IPS-18c (cell line): Measurements from ENCODE around the gene BAIAP3.

ENCODE experiments used
- H3K4me3 ChIP-seq: 2 replicates; pipeline ENCODE4 v1.7.0; 2013; ENCODE audit warnings: low read depth, mild to moderate bottlenecking, low read length, moderate library complexity; ENCODE audit not compliant: insufficient read depth
- H3K9me3 ChIP-seq: one replicate; pipeline ENCODE4 v1.6.1; 2013; ENCODE audit warnings: mild to moderate bottlenecking, low read length, moderate library complexity; ENCODE audit not compliant: control insufficient read depth, insufficient read depth

The BAIAP3 gene

DNA sequence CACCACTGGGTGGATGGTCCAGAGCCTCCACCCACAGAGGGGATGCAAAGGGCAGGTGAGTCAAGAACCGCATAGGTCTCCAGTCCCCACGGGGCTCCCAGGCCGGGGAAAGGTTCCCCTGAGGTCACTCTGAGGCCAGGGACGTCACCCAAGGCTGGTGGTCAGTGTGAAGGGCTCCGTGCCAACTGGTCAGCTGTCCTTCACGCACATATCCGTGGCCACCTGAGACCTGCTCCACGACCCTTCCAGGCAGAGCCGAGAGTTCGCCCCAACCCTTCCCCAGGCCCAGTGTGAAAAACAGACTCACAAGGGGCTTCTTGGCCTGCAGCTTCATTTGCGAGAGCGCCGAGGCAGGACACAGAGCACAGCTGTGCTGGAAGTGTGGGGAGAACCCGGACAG, 15.5 kb downstream of the BAIAP3 start:
- Histone ChIP-seq H3K4me3 (no peak overlapping the region), H3K9me3 (no peaks in the 10 kb centered on the region)

DNA sequence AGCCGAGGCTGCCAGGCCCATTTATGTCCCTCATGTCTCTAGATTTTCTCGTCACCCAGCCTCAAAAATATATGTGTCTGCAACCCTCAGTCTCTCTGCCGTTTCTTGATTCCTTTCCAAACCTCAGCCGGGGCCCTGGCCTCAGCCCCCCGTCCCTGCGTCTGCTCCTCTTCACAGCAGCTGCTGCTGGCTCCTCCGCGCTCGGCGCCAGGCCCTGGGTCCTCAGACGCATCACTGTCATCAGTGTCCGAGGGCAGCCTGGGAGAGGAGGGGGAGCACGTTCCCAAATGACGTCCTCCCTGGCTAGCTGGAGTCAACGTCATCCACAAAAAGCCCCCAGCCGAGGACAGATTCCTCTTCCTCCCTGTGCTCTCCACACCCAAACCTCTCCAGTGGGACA, 15.9 kb downstream of the BAIAP3 start:
- no peaks in the 10 kb centered on the region for H3K9me3 ChIP-seq
- H3K4me3 ChIP-seq: no peak overlapping the region

DNA sequence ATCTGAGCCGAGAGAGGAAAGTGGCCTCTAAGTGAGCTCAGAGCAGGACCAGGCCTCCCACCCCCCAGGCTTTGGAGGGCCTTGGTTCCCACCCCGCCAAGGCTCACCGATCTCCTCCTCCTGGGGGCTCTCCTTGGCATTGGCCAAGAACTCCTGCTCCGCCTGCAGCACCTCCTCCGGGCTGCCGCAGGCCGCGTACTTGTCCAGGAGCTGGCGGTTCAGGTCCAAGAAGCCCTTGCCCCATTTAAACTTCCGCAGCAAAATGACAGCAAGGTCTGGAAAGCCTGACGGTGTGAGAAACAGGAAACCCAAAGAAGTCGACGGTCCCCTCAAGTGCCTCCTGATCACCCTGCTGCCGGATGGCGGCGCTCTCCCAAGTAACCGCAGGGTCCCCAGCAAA, 16.5 kb downstream of the BAIAP3 start:
- H3K4me3 ChIP-seq: no peak overlapping the region

DNA sequence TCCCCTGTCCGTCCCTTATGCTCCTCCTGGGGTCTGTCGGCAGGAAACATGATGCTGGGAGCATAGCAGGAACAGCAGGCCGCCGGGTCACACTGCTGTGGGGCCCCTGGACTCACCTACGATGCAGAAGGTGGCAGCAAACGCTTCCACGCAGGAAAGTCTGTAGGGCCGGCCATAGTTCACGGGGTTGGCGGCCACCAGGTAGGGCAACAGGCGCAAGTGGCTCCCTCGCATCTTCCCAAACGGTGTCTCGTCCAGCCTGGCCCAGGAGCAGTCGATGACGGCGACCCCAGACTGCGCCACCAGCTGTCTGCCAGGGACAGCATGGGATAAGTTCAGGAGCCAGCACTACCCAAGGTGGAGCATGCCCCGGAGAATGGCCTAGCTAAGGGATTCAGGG, 17.2 kb downstream of the BAIAP3 start:
- H3K4me3 ChIP-seq: peak overlapping the region; percentile 95

More for the DNA sequence above, 16.5 kb downstream of the BAIAP3 start:
- H3K9me3 ChIP-seq: no peaks in the 10 kb centered on the region

DNA sequence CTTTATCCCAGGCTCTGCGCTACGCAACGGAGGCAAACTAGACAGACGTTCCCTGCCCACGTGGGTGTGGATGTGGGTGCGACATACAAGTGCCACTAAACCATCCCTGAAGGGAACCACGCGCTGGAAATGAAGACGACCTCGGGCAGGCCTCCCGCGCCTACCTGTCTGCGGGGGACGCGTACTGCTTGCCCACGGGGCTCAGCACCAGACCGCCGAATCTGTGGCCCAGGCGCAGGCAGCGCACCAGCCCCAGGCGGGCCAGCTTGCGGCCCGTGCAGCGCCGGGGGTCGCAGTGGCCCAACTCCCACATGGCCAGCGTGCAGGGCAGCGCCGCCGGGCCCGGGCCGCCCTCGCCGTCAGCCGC, 17.8 kb downstream of the BAIAP3 start:
- peak overlapping the region; percentile 95 for H3K4me3 ChIP-seq
- H3K9me3 ChIP-seq: no peaks in the 10 kb centered on the region

More for the DNA sequence above, 17.2 kb downstream of the BAIAP3 start:
- no peaks in the 10 kb centered on the region for H3K9me3 ChIP-seq

DNA sequence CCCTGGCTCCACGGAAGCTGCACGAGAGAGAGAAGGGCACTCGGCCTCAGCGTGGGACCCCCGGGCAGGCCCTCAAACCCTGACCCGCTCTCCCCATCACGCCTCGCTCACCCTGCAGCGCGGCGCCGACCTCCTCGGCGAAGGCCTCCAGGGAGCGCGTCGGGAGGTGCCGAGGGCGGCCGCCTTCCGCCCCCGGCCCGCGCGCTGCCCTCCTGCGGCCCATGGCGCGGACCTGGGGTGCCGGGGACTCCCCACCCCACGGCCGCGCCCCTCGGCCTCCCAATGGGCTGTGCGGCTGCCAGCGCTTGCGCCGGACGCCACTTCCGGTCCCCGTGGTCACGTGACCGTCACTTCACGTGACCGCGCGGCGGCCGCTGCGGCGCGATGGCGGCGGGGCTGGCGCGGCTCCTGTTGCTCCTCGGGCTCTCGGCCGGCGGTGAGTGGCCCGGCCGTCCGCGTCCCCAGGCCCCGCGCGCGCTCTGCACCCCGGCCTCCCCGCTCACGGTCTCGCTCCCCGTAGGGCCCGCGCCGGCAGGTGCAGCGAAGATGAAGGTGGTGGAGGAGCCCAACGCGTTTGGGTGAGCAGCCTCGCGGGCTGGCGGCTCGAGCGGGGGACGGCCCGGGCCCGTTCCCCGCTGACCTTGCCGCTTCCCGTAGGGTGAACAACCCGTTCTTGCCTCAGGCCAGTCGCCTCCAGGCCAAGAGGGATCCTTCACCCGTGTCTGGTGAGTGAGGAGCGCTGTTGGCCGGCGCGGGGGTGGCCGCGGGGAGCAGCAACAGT, 18.3 kb downstream of the BAIAP3 start, which contains the start of the genes GNPTG and TSR3:
Gene GNPTG (plus strand): TSS at position 350 of the 781 bp plus-strand sequence. CDS start 35 bp downstream, at position 385.
Gene TSR3 (minus strand): TSS at position 297 of the 781 bp plus-strand sequence. CDS start 74 bp downstream, at position 223.
- H3K4me3 ChIP-seq: peak within 1 kb of the TSS; percentile 95
- H3K9me3 ChIP-seq: no peaks in the 10 kb centered on the region

DNA sequence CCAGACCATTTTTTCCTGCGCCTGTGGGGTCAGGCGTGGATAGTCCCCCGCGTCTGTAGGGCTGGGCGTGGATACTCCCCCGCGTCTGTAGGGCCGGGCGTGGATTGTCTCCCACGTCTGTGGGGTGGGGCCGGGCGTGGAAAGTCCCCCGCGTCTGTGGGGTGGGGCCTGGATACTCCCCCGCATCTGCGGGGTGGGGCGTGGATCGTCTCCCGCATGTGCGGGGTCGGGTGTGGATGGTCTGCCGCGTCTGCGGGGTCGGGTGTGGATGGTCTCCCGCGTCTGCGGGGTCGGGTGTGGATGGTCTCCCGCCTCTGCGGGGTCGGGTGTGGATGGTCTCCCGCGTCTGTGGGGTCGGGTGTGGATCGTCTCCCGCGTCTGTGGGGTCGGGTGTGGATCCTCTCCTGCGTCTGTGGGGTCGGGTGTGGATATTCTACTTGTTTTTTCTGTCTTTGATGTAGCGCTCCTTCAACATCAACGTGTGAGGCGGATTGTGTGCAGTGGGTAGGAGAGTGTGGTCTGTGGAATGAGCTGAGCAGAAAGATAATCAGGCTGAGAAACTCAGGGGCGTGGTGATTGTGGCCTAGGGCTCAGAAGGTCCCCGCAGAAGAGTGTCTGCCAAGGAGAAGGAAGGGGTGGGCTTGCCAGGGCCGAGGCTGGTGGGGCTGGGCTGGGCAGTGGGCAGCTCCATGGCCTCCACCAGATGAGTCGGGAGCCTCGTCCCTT, 21.5 kb downstream of the BAIAP3 start:
- Histone ChIP-seq H3K9me3 (no peaks in the 10 kb centered on the region), H3K4me3 (no peak overlapping the region)

DNA sequence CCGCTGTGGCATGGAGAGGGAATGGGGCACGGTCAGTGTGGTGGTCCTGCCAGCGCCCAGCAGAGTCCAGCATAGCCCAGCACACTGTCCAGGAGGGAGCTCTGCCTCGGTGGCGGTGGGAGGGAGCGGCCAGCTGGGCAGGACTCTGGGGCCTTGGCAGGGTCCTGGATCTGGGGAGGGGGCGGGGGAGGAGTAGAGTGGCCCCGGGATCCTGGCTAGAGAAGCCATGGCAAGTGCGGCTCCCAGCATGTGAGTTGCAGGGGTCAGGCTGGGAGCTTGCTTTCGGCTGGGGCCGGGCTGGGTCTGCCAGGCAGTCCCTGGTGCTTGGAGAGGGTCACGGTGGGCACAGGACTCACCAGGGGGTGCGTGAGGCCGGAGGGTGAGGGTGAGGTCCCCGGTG, 22.1 kb downstream of the BAIAP3 start:
- H3K9me3 ChIP-seq: no peaks in the 10 kb centered on the region
- no peak overlapping the region for H3K4me3 ChIP-seq

DNA sequence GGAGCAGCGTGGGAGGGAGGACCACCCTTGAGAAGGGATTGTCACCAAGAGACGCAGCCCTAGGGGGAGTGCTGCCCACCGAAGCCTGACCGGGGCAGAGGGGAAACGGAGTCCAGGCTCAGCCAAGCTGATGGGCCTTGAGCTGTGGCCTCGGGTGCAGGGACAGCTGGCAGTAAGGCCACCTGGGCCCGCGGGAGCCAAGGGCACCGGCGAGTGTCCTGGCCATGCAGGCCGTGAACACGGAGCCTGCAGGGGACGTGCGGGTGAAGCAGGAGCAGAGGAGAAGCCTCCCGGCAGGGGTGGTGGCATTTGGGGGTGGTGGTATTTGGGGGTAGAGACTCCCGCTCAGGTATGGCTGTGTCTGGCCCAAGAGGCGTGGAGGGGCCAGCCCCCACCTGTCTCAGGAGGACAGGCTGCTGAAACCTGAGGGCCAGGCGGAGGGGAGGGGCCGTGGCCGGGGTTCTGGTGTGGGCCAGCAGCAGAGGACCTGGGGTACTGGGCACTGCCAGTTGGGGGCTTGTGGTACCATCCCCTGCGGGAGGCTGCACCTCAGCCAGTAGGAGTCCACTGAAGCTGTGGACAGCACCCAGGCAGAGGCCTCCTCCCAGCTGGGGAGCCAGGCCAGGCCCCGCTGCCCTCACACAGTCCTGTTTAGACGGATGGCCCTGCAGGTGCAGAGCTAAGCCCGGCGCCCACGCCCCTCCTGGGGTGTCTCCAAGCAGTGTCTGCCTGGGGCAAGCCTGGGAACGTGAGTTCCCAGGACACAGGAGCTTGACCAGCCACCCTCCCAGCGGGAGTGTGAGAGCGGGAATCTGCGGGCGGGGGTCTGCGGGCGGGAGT, 22.8 kb downstream of the BAIAP3 start:
- no peaks in the 10 kb centered on the region for H3K9me3 ChIP-seq
- H3K4me3 ChIP-seq: no peak overlapping the region

DNA sequence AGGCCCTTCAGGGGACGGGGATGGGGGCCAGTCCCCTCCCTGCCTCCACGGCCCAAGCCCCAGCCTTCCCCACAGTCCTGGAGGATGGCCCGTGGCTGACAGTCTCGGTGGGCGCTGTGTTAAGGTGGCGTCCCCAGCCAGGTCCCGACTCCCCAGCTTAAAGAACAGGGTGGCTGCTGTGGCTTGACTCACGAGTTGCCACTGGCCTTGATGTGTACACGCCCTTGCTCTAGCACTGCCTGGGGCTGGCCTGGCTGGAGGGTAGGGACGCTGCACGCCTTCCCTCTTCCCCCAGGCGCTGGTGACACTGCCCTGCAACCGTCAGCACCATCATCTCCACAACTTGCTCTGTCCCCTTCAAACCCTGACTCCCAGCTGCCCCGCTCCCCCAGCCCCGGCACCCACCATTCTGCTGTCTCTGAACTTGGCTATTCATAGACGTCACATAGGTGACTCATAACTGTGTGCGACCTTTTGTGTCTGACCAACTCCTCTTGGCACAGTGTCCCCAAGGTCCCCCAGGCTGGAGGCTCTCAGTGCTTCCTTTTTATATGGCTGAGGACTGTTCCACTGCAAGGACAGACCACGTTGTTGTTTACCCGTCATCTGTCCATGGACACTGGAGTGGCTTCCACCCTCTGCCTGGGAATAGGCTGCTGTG, 24.6 kb downstream of the BAIAP3 start:
- Histone ChIP-seq H3K9me3 (no peaks in the 10 kb centered on the region), H3K4me3 (no peak overlapping the region)

DNA sequence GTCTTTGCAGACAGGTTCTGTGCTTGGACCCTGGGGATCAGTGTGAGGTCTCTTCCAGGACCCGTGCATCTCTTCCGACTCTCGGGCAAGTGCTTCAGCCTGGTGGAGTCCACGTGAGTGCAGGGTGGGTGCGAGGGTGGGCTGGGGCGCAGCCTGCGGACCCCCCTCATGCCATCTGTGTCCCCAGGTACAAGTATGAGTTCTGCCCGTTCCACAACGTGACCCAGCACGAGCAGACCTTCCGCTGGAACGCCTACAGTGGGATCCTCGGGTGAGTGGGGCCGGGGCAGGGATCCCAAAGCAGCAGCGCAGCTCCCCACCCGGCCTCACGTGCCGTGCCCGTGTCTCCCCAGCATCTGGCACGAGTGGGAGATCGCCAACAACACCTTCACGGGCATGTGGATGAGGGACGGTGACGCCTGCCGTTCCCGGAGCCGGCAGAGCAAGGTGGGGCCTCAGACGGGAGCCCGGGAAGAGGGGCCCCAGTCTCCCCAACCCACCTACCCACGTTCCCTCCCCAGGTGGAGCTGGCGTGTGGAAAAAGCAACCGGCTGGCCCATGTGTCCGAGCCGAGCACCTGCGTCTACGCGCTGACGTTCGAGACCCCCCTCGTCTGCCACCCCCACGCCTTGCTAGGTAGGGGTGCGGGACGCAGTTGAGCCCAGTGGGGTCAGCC, 28.4 kb downstream of the BAIAP3 start:
- no peaks in the 10 kb centered on the region for H3K9me3 ChIP-seq
- no peak overlapping the region for H3K4me3 ChIP-seq

DNA sequence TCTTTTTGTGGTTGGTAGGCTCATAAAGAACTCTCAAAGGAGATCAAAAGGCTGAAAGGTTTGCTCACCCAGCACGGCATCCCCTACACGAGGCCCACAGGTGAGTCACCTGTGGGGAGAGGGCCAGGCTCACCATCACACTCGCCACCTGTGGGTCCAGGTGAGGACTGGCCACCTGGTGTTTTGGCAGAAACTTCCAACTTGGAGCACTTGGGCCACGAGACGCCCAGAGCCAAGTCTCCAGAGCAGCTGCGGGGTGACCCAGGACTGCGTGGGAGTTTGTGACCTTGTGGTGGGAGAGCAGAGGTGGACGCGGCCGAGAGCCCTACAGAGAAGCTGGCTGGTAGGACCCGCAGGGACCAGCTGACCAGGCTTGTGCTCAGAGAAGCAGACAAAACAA, 29.4 kb downstream of the BAIAP3 start:
- H3K4me3 ChIP-seq: no peak overlapping the region
- H3K9me3 ChIP-seq: no peaks in the 10 kb centered on the region

DNA sequence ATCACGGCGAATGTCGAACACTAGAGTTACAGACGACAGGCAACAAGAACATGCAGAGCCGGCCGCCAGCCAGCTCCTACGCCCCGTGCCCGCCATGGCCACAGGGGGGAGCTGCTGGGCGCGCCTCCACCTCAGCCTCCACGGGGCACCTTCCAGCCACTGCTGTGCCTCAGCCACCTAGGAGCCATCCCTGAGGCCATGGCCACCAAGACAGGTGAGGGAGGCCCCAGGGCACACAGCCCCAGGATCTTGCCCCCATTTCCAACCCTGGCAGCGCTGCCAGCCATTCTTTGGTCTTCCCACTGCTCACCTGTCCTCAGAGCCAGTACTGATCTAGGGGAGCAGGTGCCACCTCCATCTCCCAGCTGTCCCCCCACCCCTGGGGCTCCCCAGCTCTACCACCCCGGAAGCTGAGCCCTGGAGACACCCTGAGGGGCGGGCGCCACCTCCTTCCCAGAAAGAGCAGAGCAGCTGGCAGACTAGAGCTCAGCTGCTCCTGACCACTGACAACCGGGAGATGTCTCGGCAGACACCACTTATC, 30.1 kb downstream of the BAIAP3 start:
- no peaks in the 10 kb centered on the region for H3K9me3 ChIP-seq
- H3K4me3 ChIP-seq: no peak overlapping the region

DNA sequence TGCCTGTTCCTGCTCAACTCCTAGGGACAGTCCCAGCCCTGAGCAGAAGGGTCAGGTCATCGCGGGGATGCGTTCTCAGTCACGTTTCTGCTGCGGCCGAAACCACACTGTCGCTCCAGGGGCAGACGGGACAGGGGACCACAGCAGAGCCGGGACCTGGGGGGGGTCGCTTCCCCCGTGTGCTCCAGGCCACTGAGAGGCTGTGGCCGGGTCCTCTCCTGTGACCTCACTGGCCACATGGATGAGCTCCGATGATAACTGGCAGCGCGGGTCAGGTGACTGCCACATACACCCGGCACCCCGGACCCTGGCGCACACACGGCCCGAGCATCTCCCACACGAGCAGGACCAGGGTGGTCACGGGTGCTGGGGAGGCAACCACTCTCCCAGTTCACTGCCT, 31.1 kb downstream of the BAIAP3 start:
- no peak overlapping the region for H3K4me3 ChIP-seq
- no peaks in the 10 kb centered on the region for H3K9me3 ChIP-seq

DNA sequence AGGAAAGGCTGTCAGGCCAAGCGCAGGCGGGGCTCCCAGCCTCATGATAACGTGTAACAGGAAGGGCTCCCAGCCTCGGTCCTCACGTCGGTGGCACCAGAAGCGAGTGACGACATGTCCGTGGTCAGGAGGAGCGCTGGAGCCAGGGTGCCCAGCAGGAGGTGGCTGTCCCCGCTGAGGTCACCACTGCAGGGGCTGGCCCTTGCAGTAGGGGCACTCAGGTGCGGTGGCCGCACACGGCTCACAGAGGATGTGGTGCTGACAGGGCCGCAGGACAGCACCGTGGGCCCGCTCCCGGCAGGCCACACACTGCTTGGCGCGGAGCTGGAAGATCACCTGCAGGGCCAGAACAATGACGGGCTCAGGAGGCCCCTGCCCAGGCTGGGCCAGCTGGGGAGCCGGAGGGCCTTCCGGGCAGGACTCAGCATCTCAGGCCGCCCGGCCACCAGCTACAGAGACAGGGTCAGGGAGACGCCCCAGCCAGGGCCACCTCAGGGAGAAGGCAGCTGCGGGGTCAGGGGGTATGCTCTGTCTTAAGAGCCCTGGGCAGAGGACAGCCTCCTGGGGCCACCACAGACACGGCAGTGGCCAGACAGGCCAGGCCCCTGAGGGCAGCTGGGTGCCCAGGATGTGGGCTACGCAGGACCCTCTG, 32.7 kb downstream of the BAIAP3 start:
- H3K4me3 ChIP-seq: no peak overlapping the region
- H3K9me3 ChIP-seq: no peaks in the 10 kb centered on the region

DNA sequence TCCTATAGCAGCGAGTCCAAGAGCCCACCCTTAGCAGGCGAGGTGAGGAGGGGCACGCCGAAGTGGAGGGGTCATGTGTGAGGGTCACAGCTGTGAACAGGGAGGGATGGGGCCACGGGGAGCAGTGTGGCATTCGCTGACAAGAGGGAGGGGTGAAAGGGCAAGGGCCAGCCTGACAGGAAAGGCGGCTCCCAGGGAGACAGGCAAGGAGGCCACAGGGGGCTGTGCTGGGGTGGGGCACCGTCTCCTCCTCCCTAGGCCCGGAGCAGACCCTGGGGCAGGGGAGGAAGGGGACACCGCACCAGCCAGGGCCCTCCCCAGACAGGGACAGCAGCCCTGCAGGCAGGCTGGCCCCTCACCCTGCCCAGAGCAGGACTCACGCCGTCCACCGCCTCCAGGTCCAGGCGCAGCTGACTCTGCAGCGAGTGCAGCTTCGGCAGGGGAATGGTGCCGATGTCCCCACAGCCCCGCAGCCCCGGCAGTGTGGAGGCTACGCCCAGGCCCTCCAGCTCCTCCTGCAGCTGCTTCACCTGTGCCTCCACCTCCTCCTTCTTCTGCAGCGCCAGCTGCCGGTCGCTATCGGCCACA, 33.4 kb downstream of the BAIAP3 start:
- no peak overlapping the region for H3K4me3 ChIP-seq
- H3K9me3 ChIP-seq: no peaks in the 10 kb centered on the region
